SJSA1 (cell line): Measurements from ENCODE around the gene SYNM. TPM values are rescaled to one million over a fixed set of nuclear protein-coding genes. Genes with fewer than 3 reads are reported as not detected.

Experiments
- DNase-seq, 2 experiments: peaks; one replicate each; pipeline ENCODE4 v3.0.0-alpha.2; 2015 to 2020; ENCODE audit warnings: low spot score in 2 of 2, low read depth in 1 of 2
- H3K27ac ChIP-seq: fragments of 250-450 bp; sonication (Bioruptor Pico); 2 replicates; pipeline ENCODE4 v1.5.1; 2020; ENCODE audit warnings: mild to moderate bottlenecking, moderate library complexity
- H3K27me3 ChIP-seq: fragments of 250-450 bp; sonication (Bioruptor Pico); replicated peaks from 2 replicates; pipeline ENCODE4 v1.5.1; 2020; ENCODE audit warnings: mild to moderate bottlenecking, moderate library complexity
- H3K36me3 ChIP-seq: fragments of 250-450 bp; sonication (Bioruptor Pico); 2 replicates; pipeline ENCODE4 v1.5.1; 2020; ENCODE audit warnings: mild to moderate bottlenecking
- H3K4me1 ChIP-seq: fragments of 250-450 bp; sonication (Bioruptor Pico); replicated peaks from 2 replicates; pipeline ENCODE4 v1.6.1; 2021; ENCODE audit warnings: mild to moderate bottlenecking
- H3K4me3 ChIP-seq: fragments of 250-450 bp; sonication (Bioruptor Pico); 2 replicates; pipeline ENCODE4 v1.5.1; 2020; ENCODE audit warnings: mild to moderate bottlenecking
- H3K9me3 ChIP-seq: fragments of 250-450 bp; sonication (Bioruptor Pico); replicated peaks from 2 replicates; pipeline ENCODE4 v1.5.1; 2020; ENCODE audit warnings: mild to moderate bottlenecking
- total RNA-seq: library from RNA; depleted of rRNA; stranded (reverse); fragments of >200 nt; shearing (Covaris generic); gene quantifications from 2 replicates; pipeline ENCODE4 v1.2.3, GENCODE V29; 2014

SYNM gene
- total RNA-seq, 1 experiment from 2014 or later = 71.3 TPM

DNA sequence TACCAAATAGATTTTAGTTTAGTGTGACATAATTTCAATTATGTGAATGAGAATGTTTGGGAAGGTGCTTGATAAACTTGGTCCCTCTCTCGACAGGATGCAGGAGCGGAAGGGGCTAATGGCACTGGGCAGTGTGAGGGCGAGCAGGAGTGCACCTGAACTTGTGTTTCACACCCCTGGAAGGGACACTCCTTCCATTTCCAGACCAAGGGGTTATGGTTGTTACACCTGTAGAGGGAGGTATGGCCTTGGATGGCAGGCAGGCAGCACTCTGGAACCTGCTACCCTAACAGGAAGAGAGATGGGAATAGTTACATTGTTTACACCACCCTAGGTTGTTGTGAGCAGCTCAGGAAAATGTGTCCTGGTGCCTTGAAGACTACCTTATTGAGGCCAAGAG is 22.1 kb downstream of the SYNM start:
- no peak overlapping the region for H3K4me3 ChIP-seq
- peaks cover 88% of the 10 kb centered on the region for H3K36me3 ChIP-seq

GRCh38 chr15:99127773-99128172 is 22.9 kb downstream of the SYNM start:
- H3K36me3 ChIP-seq = peaks cover 85% of the 10 kb centered on the region
- H3K4me1 ChIP-seq = peaks cover 74% of the 10 kb centered on the region
- H3K9me3 ChIP-seq = no peaks in the 10 kb centered on the region
- no peaks in the 10 kb centered on the region for H3K27me3 ChIP-seq
- H3K4me3 ChIP-seq = no peak overlapping the region
- H3K27ac ChIP-seq = no peak overlapping the region
- DNase-seq = no peak

More for the DNA sequence above, 22.1 kb downstream of the SYNM start:
- H3K4me1 ChIP-seq = peaks cover 74% of the 10 kb centered on the region
- H3K9me3 ChIP-seq = no peaks in the 10 kb centered on the region
- no peaks in the 10 kb centered on the region for H3K27me3 ChIP-seq
- DNase-seq = no peak
- no peak overlapping the region for H3K27ac ChIP-seq

DNA sequence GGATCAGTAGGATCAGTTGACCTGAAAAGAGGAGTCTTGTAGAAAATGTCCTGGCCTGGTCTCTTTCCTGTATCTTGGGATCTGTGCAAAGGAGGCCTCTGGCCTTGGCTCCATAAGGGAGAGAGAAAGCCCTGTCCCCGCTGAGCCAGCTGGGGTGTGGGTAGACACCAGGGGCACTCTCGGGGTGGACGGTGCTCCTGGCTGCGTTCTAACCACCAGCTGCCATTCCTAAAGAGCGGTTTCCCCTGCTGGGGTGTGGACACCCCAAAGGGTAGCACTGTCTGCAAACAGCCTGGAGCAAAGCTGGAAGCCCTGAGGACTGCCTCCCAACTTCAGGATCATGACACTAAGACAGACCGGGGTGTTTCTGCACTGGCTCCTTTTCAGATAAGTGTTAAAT is 23.5 kb downstream of the SYNM start:
- H3K4me3 ChIP-seq = no peak overlapping the region

DNA sequence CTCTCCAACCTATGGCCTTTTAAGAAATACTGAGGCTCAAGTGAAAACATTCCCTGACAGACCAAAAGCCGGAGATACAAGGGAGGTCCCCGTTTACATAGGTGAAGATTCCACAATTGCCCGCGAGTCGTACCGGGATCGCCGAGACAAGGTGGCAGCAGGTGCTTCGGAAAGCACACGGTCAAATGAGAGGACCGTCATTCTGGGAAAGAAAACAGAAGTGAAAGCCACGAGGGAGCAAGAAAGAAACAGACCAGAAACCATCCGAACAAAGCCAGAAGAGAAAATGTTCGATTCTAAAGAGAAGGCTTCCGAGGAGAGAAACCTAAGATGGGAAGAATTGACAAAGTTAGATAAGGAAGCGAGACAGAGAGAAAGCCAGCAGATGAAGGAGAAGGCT is 24.8 kb downstream of the SYNM start:
- H3K4me3 ChIP-seq = no peak overlapping the region
- peak overlapping the region; percentile 86 for H3K27ac ChIP-seq
- H3K4me1 ChIP-seq = peaks cover 78% of the 10 kb centered on the region
- no peaks in the 10 kb centered on the region for H3K9me3 ChIP-seq
- H3K36me3 ChIP-seq = peaks cover 97% of the 10 kb centered on the region
- no peak for DNase-seq
- H3K27me3 ChIP-seq = no peaks in the 10 kb centered on the region

More for the DNA sequence above, 23.5 kb downstream of the SYNM start:
- Histone ChIP-seq H3K27ac (no peak overlapping the region), H3K27me3 (no peaks in the 10 kb centered on the region), H3K36me3 (peaks cover 90% of the 10 kb centered on the region), H3K9me3 (no peaks in the 10 kb centered on the region), H3K4me1 (peaks cover 74% of the 10 kb centered on the region)
- no peak for DNase-seq

- peak in 1 of 2 experiments; percentile 59 for DNase-seq
- Histone ChIP-seq H3K36me3 (peaks cover 96% of the 10 kb centered on the region), H3K27ac (peak overlapping the region; percentile 86), H3K4me1 (peaks cover 78% of the 10 kb centered on the region), H3K27me3 (no peaks in the 10 kb centered on the region), H3K9me3 (no peaks in the 10 kb centered on the region), H3K4me3 (no peak overlapping the region)
Measured at GRCh38 chr15:99130314-99130713, 25.4 kb downstream of the SYNM start.

- peaks cover 79% of the 10 kb centered on the region for H3K4me1 ChIP-seq
- DNase-seq = no peak
- H3K9me3 ChIP-seq = no peaks in the 10 kb centered on the region
- no peaks in the 10 kb centered on the region for H3K27me3 ChIP-seq
- peak overlapping the region; percentile 86 for H3K27ac ChIP-seq
- H3K4me3 ChIP-seq = peak overlapping the region; percentile 7; the same call in 1 of the 2 replicates
- peaks cover 93% of the 10 kb centered on the region for H3K36me3 ChIP-seq
Measured at GRCh38 chr15:99130765-99131440, 26.0 kb downstream of the SYNM start.

DNA sequence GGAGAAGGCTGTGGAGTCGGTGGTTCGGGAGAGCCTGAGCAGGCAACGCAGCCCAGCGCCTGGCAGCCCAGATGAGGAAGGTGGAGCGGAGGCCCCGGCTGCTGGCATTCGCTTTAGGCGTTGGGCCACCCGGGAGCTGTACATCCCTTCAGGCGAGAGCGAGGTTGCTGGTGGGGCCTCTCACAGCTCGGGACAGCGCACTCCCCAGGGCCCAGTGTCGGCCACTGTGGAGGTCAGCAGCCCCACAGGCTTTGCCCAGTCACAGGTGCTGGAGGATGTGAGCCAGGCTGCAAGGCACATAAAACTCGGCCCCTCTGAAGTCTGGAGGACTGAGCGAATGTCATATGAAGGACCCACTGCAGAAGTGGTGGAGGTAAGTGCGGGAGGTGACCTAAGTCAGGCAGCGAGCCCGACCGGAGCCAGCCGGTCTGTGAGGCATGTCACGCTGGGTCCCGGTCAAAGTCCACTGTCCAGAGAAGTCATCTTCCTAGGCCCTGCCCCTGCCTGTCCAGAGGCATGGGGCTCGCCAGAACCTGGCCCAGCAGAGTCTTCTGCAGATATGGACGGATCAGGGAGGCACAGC is 26.7 kb downstream of the SYNM start:
- H3K4me3 ChIP-seq = peak overlapping the region; percentile 7; the same call in 1 of the 2 replicates
- DNase-seq = peak; percentile 79 to 84
- no peaks in the 10 kb centered on the region for H3K27me3 ChIP-seq
- peak overlapping the region; percentile 86 for H3K27ac ChIP-seq
- H3K9me3 ChIP-seq = no peaks in the 10 kb centered on the region
- H3K36me3 ChIP-seq = peaks cover 91% of the 10 kb centered on the region
- peaks cover 74% of the 10 kb centered on the region for H3K4me1 ChIP-seq

GRCh38 chr15:99132122-99132521 is 27.2 kb downstream of the SYNM start:
- H3K27ac ChIP-seq = peak overlapping the region; percentile 86
- H3K27me3 ChIP-seq = no peaks in the 10 kb centered on the region
- DNase-seq = peak; percentile 90 to 96
- H3K36me3 ChIP-seq = peaks cover 91% of the 10 kb centered on the region
- peak overlapping the region; percentile 3 for H3K4me3 ChIP-seq
- peaks cover 74% of the 10 kb centered on the region for H3K4me1 ChIP-seq
- H3K9me3 ChIP-seq = no peaks in the 10 kb centered on the region

- H3K27me3 ChIP-seq = no peaks in the 10 kb centered on the region
Measured at GRCh38 chr15:99132634-99133287, 27.9 kb downstream of the SYNM start.

DNA sequence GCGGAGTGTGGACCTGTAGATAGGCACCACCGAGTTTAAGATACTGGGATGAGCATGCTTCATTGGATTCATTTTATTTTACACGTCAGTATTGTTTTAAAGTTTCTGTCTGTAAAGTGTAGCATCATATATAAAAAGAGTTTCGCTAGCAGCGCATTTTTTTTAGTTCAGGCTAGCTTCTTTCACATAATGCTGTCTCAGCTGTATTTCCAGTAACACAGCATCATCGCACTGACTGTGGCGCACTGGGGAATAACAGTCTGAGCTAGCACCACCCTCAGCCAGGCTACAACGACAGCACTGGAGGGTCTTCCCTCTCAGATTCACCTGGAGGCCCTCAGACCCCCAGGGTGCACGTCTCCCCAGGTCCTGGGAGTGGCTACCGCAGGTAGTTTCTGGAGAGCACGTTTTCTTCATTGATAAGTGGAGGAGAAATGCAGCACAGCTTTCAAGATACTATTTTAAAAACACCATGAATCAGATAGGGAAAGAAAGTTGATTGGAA is 29.5 kb downstream of the SYNM start:
- Histone ChIP-seq H3K4me3 (no peak overlapping the region), H3K27me3 (no peaks in the 10 kb centered on the region), H3K27ac (peak overlapping the region; percentile 46), H3K4me1 (peaks cover 66% of the 10 kb centered on the region), H3K9me3 (no peaks in the 10 kb centered on the region; the same call in 1 of the 2 replicates), H3K36me3 (peaks cover 86% of the 10 kb centered on the region)
- no peak for DNase-seq

More at GRCh38 chr15:99132634-99133287, 27.9 kb downstream of the SYNM start:
- peak overlapping the region; percentile 3 for H3K4me3 ChIP-seq
- peak in 1 of 2 experiments; percentile 58 for DNase-seq
- no peaks in the 10 kb centered on the region for H3K9me3 ChIP-seq
- peaks cover 91% of the 10 kb centered on the region for H3K36me3 ChIP-seq
- peak overlapping the region; percentile 86 for H3K27ac ChIP-seq
- H3K4me1 ChIP-seq = peaks cover 74% of the 10 kb centered on the region

DNA sequence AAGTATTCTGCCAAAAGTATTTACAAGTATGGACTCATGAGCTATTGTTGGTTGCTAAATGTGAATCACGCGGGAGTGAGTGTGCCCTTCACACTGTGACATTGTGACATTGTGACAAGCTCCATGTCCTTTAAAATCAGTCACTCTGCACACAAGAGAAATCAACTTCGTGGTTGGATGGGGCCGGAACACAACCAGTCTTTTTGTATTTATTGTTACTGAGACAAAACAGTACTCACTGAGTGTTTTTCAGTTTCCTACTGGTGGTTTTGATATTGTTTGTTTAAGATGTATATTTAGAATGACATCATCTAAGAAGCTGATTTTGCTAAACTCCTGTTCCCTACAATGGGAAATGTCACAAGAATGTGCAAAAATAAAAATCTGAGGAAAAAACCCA is 30.3 kb downstream of the SYNM start:
- Histone ChIP-seq H3K4me3 (no peak overlapping the region), H3K36me3 (peaks cover 78% of the 10 kb centered on the region), H3K27me3 (no peaks in the 10 kb centered on the region), H3K9me3 (no peaks in the 10 kb centered on the region; the same call in 1 of the 2 replicates), H3K4me1 (peaks cover 58% of the 10 kb centered on the region), H3K27ac (peak overlapping the region; percentile 46)
- peak in 1 of 2 experiments; percentile 78 for DNase-seq

DNA sequence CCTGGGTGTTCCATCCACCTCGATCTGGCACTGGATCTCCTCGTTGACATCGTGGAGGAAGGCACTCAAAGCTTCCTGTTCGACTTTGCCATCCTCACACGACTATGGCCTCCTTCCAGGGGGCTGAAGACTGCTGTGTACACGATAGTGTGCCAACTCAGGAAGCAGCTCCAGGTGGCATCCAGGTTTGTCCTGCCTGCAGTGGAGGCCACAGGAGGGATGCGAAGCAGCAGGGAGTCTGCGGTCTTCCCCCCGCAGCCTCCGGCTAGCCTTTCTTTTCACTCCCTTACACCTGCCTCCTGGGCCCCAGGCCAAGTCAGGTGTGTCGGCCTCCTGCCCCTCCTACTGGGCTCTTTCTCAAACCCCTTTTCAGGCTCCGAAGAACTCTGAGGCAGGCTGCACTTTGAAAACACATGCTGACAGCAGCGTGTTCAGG is 32.2 kb downstream of the SYNM start:
- no peak overlapping the region for H3K4me3 ChIP-seq
- peaks cover 60% of the 10 kb centered on the region for H3K36me3 ChIP-seq
- H3K9me3 ChIP-seq = no peaks in the 10 kb centered on the region; the same call in 1 of the 2 replicates
- peak in 1 of 2 experiments; percentile 28 for DNase-seq
- H3K4me1 ChIP-seq = peaks cover 42% of the 10 kb centered on the region
- H3K27me3 ChIP-seq = no peaks in the 10 kb centered on the region
- H3K27ac ChIP-seq = no peak overlapping the region

DNA sequence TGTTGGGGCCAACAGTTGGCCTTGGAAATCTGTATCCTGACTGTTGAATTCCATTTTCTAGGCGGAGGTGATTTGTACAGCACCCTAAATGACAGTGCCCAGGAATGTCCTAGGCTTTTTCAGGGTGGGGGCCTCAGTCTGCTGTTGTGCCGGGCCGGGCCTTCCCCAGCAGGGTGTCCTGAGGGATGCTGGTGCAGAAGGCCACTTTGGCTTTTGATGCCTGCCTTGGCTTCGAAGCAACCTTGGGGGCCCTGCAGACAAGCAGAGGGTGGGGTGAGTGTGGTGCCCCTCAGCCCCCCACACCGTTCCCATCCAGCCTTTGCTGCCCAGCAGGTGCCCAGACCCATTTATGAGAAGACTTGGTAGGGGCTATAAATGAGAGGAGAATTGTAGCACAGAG is 33.0 kb downstream of the SYNM start:
- H3K27me3 ChIP-seq = no peaks in the 10 kb centered on the region
- no peak overlapping the region for H3K27ac ChIP-seq
- no peaks in the 10 kb centered on the region; the same call in 1 of the 2 replicates for H3K9me3 ChIP-seq
- peaks cover 59% of the 10 kb centered on the region for H3K36me3 ChIP-seq
- DNase-seq = peak in 1 of 2 experiments; percentile 34
- H3K4me3 ChIP-seq = no peak overlapping the region
- peaks cover 42% of the 10 kb centered on the region for H3K4me1 ChIP-seq
